ENCODE data around the gene PPP4C.
A peak's percentile ranks its signal among the peaks of the same experiment; 100 is the strongest.

The PPP4C gene

DNA sequence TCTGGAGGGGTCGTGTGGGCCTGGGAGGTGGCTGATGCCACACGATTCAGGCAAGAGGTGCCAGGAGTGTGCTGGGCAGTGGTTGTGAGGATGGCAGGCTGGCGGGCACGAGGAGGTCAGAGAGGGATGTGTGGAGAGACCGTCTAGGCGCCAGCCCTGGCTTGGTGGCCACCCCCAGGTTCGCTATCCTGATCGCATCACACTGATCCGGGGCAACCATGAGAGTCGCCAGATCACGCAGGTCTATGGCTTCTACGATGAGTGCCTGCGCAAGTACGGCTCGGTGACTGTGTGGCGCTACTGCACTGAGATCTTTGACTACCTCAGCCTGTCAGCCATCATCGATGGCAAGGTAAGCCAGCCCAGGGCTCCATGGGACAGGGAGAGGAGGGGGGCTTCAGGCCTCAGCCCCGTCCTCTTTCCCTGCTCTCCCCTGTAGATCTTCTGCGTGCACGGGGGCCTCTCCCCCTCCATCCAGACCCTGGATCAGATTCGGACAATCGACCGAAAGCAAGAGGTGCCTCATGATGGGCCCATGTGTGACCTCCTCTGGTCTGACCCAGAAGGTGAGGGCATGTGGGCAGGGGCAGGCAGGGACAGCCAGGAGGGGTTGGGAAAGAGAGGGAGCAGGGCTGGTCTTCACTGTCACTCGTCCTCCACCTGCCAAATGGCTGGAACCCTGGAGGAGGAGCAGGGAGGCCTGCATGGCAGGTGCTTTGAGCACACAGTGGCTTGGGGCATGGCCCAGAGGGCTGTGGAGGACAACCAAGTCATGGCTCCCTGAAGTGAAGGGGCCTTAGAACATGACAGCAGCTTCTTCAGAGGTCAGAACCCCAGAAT, 7.6 kb downstream of the PPP4C start:
- DNase-seq = no peak

DNA sequence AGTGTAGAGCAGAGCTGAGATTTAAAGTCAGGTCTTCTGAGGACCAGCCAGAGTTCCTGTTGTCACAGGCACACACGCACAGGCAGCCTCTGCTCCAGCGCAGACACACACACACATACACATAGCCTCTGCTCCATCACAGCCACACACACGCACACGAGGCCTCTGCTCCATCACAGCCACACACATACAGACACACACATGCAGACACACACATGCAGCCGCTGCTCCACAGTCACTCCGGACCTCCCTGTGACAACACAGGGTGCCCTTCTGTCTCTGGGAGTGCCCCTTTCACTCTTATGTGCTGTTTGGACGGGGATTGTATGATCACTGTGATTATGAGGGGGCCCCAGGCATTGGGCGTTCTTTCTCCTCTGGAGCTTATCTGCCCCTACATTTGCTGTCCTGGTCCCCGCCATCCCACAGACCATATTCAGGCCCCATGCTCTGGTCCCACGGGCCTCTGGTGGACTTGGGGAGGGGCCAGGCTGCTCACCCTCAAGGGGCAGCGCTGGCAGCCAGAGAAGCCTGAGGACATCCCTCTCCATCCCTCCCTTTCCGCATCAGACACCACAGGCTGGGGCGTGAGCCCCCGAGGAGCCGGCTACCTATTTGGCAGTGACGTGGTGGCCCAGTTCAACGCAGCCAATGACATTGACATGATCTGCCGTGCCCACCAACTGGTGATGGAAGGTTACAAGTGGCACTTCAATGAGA, 8.5 kb downstream of the PPP4C start:
- DNase-seq = no peak

GRCh38 chr16:30084816-30085159, 9.0 kb downstream of the PPP4C start:
- DNase-seq = no peak

- no peak for DNase-seq
Observed at GRCh38 chr16:30085247-30085646, 9.5 kb downstream of the PPP4C start.

DNA sequence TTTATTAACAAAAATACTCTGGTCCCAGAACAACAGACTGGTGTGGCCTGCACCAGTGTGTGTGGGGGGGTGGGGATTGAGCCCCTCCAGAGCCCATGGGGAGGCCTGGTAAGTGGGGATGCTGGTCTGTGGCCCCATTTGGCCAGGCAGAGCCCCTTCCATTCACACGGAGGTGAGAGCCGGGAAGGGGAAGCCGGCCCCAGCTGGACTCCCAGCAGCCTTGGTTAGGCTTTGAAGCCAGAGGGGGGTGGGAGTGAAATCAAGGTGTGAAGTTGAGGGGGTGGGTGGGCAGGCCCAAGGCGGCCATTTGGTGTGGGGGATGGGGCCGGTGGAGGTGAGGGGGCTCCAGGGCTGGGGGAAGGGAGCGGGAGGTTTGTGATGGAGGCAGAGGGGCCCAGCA, 10.0 kb downstream of the PPP4C start:
- DNase-seq = no peak

- no peak for DNase-seq
Observed at GRCh38 chr16:30086291-30087140, 10.7 kb downstream of the PPP4C start.

GRCh38 chr16:30087181-30087898, 11.5 kb downstream of the PPP4C start:
- DNase-seq = no peak

DNA sequence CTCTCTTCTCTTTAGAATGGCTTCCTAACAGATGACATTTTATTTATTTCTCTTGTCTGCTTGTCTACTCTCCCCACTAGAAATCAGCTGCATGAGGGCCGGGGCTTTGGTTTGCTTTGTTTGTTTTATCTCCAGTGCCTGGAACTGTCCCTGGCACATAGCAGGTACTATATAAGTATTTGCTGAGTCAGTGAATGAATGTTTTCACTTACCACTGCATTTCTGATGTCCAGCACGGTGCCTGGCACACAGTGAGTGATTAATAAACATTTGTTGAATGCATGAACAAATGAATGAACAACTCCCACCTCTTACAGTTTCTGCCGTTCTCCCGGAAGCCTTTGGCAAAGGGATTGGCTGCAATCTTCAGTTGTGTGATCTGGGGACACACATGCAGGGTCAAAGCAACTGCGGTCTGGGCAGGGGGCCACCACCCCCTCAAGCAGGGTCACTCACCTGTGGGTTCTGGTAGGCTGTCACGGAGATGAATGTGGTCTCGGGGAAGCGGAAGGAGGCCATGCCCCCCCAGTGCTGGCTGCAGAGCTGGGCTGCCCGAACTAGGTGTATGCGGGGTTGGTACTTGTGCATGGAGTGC, 12.5 kb downstream of the PPP4C start:
- DNase-seq = no peak

- no peak for DNase-seq
Observed at GRCh38 chr16:30088832-30089624, 13.2 kb downstream of the PPP4C start.

DNA sequence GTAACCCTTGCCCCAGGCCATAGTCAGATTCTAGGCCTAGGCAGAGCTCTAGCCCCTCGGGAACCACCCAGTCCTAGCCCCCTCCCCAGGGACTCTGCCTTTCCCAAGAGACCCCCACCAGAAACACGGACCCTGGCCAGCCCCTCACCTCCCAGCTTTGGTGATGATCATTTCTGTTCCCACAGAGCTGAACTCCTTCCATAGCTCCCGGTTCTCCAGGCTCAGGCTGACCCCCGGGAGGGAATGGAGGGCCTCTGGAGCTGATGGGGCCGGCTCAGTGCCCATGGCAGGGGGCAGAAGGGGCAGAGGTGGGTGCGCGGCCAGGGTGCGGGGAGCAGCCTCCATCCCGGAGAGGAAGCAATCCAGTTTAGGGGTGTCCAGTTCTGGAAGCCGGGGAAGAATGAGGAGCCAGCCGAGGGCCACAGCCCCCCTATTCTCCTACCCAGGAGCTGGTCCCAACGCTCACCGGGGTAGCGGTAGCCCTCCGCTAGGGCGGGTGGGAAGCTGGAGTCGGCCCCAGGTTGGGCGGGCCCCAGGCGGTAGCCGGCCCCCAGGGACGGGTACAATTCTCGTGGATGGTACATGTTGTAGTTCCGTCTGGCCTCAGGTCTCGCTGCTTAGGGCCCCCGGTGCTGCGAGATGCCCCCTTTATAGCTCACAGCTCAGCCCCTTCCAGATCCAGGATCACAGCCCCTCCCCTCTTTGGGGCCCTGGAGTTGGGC, 15.0 kb downstream of the PPP4C start:
- DNase-seq = no peak

DNA sequence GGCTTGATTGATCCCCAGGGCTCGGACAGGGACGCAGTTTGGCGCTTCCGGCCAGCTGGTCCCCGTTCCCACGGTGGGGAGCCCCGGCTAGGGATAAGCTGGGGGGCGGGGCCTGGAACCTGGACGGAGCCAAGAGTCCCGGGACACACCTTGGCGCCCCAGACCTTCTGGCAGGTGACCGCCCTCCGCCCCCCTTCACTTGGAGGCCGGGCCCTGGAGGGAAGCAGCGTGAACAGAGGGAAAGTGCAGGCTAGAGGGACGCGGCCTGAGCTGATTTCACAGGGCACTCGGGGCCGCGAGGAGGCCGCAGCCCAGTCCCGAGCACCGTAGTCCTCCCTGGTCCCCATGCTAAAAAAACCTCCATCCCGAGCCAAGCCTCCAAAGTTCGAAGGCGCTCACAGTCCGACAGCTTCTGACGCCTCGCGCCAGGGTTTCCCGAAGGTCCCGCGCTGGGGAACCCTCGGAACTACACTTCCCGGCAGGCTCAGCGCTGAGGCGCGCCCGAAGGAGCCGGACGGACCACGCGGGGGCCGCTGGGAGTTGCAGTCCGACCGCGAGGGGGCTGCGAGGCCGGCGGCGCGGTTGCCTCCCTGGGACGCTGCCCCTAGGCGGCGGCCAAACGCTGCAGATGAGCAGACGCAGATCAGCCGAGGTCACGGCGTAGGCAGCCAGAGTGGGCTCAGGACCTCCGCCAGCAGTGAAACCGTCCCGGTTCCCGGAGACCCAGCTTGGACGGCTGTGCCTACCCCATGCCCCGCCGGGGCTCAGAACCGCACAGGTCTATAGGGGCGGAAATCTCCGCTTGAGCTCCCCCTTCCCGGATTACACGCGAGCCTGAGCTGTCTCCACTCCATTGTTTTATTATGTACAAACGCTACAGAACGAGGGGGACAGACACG, 15.9 kb downstream of the PPP4C start, which contains the start of gene TBX6:
Gene TBX6, minus strand, starts transcription at position 451 of the 899 bp plus-strand sequence. CDS start 731 bp downstream, outside the sequence.
- peak; percentile 92 for DNase-seq

DNA sequence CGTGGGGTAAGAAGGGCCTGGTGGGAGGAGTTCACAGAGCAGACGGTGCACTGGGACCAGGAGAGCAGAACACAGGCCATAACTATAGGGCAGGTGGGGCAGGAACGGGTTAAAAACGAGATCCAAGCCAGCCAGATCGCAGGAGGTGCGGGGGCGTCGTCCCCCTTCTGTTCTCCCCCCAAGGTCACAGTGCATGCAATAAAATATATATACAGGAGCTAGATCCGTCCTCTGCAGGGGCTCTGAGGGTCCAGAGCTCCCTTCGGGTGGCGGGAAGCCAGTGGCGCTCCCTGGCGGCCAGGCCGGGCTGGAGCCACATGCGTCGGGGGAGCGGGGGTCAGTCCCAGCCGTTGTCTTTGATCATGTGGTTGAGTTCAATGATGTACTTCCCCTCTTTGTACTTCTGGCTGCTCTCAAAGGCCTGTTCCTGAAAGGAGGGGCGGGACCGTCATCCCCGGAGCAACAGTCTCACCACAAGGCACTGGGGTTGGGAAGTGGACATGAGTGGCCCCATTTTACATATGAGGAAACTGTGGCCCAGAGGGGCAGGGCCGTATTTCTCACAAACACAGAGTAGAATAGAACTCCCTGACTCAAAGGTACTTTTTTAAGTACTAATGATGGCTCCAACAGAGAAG, 16.7 kb downstream of the PPP4C start:
- DNase-seq = peak; percentile 83

GRCh38 chr16:30094541-30095165, 18.9 kb downstream of the PPP4C start:
- no peak for DNase-seq

GRCh38 chr16:30095166-30096078, 19.6 kb downstream of the PPP4C start:
- no peak for DNase-seq

- DNase-seq = peak; percentile 88
Observed at GRCh38 chr16:30096105-30096861, 20.5 kb downstream of the PPP4C start, which contains the start of gene YPEL3. Gene YPEL3, minus strand, starts transcription at chr16:30096213. Its CDS starts 731 bp downstream, at chr16:30095482.

DNA sequence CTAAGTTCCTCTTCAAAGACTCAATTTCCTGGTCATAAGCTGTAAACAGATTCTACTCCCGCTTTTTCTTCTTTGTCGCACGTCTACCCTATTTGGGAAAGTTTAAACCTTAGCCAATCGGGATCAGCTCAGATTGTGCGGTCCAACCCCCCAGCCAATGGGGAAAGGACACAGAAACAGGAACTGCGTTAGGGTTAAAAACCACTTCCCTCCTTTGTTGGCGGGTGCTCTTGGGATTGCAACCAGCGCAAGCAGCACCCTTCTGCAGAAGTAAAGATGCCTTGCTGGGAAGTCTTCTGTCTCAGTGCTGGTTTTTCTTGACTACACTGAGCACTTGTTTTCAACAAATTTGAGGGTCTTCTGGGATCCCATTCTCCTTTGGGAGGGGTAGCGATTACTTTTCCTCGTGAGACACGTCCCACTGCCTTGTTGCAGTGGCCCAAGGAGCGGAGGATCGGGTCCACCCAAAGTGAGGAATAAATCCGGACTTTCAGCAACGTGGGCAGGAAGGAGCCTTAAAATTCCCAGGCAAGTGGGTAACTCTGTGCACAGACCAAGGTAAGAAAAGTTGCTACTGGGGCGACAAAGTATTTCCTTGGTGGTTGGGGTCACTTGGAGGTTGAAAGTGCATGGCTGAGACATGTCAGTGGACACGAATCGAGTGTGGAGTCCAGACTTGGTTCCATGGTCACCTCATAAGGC, 21.2 kb downstream of the PPP4C start:
- DNase-seq = no peak

All from HCEC 1CT (cell line).